Germinal center (tissue), 1 donor: ENCODE data around the gene TFDP2.
"Not testable (repeated sequence)": the region's sequence is repeated elsewhere in the genome, so short reads cannot be mapped to it uniquely, and the experiment has no call there.

Experiments used
- DNase-seq: peaks from one replicate; pipeline ENCODE4 v3.0.0; 2012; ENCODE audit warnings: mixed read lengths, low spot score

TFDP2 gene, protein sequence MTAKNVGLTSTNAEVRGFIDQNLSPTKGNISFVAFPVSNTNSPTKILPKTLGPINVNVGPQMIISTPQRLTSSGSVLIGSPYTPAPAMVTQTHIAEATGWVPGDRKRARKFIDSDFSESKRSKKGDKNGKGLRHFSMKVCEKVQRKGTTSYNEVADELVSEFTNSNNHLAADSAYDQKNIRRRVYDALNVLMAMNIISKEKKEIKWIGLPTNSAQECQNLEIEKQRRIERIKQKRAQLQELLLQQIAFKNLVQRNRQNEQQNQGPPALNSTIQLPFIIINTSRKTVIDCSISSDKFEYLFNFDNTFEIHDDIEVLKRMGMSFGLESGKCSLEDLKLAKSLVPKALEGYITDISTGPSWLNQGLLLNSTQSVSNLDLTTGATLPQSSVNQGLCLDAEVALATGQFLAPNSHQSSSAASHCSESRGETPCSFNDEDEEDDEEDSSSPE

DNA sequence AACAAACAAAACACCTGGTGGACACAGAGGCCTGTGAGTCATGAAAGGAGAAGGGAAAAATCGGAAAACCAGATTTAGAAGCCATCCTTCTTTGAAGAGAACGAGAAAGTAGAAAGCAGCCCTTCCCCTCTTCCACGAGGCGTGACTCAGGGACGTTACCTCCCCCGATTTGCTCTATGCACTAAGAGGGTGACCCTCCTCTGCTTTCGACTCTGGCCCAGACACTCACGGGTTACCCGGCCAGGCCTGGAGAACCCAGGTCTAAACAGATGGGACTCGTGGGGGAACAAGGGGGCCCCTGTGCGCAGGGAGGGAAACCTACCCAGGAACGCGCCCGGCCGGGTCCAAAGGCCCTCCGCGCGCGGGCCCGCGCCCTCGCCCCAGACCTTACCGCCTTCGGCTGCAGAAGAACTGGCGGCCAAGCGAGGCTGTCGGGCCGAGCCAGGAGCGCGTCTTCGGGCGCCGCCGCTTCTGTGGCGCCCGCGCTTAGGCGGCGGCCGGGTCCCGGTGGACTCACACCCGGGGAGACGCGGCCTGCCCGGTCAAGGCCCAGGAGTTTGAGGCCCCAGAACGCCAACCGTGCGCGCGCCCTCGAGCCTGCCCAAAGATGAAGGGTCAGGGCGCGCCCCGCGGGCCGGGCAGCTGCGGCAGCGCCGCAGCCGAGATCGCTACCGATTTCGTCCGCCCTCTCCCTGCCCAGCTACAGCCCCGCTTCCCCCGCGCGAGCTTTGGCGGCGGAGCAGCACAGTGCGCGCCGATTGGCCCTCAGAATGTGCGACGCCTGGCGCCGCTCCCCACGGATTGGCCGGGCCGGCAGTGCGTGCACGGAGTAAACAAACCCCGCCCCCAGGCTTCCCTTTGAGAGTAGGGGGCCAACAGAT, at the start of gene TFDP2:
Gene TFDP2, minus strand, starts transcription at position 753 of the 881 bp plus-strand sequence. CDS start 47,795 bp downstream, outside the sequence.
- peak; percentile 92 for DNase-seq

DNA sequence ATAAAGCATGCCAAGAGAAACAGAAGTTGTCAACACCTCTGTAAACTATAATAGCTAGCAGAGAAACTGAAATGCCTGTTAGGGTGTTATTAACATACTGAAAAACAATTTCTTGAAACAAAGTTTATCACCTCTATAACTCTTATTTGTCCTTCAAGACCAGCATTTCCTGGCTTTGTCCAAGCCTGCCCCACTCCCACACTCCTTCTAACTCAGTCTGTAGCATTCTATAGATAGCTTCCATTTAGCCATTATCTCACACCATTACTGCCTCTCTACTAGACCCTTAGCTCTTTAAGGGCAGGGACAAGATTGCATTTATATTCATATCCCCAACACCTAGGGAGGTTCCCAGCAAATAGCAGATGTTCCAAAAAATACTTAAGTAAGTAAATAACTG, 39.5 kb upstream of the TFDP2 start:
- no peak for DNase-seq

DNA sequence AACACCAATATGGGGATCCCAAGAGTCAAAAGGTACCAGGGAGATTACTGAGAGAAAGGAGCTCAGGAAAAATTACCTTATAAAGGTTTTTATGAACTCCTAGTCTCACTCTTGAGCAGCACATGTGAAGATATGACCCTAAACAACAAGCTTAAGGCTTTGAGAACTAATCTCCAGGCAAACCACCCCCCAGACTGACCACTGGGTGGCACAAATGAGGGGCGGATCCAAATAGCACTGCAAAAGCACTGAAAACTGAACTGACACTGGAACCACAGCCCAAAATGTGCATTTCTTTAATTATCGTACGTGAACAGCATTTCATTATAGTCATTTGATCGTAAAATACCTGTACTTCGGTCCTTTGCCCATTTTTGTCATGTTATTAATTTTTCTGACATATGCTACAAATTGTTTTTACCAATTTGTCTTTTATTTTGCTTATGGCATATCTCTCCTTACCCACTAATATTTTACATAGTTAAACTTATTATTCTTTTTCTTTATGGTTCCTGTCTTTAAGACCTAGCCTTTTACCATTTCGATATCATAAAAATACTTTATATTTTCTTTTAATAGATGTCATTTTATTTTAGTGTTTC, 31.5 kb upstream of the TFDP2 start:
- DNase-seq = peak; percentile 4

DNA sequence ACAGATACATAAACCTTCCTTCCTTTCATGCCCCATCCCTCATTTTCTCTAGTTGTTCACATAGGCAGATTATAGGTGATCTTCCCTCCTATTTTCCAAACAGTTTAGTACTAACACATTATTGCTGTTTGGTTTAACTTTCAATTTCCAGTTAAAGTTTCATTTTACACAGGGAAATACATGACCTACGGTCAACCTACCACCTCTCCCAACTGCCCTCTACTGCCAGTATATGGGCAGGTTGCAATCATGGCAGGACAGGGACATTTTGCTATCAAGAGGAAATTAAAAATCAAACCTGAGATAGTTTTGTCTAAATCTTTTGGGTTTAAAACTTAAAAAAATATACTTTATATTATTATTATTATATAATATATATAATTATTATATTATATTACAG, 26.1 kb upstream of the TFDP2 start:
- no peak for DNase-seq

DNA sequence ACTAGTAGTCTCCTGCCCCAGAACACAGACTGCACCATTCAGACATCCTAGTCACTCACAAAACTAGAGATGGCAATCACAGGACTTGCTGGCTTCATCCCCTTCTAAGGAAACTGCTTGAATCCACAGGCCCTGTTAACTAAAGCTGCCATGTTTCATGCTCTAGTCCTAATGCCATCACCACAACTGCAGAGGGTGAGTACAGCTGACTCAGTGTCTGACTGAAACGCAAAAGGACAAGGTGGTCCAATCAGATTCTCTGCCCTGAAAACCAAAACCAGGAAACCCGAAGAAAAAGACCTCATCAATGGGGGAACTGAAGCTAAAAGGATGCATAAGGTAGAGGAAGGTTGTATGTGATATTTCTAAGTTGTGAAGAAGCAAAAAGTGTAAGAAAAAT, 25.2 kb upstream of the TFDP2 start:
- no peak for DNase-seq

DNA sequence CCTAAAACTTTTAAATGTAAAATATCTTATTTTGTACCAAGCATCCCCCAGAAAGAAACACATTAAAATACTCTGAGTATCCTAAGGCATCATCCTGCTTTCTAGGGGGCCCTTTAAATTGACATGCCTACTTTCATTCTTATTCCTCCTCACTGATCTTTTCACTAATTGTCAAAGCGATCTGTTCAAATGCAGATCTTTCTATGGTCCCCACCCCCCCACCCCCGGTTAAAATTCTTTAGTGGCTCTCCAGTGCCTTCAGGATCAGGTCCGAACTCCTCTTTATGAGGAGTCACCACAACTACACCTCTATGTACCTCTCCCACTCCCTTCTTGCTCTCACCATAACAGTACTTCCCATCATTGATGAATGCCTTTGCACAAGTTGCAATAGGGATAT, 19.2 kb upstream of the TFDP2 start:
- no peak for DNase-seq

DNA sequence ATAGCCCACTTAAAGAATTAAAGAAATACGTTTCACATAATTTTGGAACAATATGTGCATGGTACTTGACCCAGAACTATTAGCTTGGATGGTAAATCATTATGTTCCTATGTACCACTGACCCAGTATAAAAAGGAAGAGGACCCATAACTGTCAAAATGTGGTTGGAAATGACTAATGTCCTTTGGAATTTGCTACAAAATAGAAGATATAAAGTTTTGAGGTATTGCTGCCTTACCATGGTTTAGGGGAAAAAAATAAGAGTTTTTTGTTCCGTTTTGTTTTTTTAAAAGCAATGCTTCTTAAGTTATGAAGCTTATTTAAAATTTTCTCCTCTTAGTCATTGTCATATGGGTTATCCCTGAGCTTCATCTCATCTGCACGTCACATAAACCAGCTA, 15.8 kb upstream of the TFDP2 start:
- DNase-seq = no peak

DNA sequence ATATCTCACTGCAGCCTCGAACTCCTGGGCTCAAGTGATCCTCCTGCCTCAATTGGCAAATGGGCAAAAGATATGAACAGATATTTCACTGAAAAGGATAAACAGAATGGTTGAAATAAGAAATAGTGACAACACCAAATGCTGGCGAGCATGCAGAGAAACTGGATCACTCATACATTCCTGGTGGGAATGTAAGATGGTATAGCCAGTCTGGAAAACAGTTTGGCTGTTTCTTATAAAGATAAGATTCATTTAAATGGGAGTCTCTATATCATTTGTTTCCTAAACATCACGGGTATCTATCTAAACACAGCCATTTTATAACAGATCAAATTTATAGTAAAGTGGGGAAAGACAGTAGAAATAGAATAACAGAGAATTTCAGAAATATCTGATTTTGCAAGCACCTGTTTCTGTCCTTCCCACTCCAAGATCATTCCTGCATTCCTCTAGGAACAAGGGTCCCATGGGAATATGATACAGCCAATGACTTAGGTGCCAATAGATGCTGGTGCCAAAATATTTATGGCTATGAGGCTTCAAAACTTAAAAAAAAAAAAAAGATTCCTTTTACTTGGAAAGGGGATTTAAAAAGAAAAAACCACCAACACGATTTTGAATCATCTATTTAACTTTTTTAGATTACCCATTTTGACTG, 9.9 kb upstream of the TFDP2 start:
- no peak for DNase-seq

DNA sequence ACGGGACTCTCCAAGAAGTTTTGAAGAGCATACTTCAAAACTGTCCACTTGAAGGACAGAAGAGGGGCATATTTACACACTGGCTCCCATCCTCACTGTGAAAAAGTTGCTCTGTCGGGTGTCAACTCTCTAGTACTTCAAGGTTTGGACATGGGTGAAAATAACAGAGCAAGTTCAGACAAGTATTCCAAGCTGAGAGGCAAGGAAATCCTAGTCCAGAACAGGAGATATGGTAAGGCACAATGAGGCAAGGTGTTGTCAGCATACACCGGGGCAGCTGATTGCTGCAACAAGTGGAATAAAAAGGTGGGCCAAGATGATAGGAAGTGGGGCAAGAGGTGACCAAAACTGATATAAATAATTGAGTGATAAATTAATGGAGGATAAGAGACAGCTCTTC, 4.8 kb upstream of the TFDP2 start:
- DNase-seq = no peak

DNA sequence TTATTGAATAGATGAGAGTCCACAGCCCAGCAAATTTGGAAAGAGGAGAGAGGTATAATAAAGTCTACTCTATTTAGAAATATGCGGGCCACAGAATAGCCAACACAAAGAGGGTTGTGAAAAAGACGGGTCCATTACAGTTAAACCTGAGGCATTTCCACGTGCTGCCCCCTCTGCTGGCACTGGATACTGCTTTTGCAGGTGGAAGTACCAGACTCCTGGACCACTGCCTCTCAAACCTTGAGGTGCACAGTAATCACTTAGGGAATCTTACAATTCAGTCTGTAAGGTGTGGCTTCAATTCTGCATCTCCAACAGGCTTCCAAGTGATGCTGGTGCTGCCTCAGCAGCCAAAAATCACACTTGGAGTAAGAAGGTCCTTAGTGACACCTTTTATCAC, 3.0 kb upstream of the TFDP2 start:
- peak; percentile 5 for DNase-seq

DNA sequence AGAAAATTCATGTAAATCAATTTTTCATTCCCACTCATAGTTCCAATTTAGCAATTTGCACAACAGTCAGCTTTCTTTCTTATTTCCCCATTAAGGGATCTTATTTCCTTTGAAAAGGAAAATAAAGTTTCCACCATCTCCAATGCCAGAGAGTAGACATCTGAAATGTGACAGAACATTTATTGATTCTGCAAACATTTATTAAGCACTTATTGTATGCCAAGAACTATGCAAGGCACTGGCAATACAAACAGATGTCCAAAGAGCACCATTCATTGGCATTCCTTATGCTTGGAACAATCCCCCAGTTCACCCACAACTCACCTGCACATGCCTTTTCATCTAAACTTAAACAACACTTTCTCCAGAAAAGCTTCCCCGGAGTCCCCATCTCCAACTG, 2.5 kb upstream of the TFDP2 start:
- DNase-seq = no peak

DNA sequence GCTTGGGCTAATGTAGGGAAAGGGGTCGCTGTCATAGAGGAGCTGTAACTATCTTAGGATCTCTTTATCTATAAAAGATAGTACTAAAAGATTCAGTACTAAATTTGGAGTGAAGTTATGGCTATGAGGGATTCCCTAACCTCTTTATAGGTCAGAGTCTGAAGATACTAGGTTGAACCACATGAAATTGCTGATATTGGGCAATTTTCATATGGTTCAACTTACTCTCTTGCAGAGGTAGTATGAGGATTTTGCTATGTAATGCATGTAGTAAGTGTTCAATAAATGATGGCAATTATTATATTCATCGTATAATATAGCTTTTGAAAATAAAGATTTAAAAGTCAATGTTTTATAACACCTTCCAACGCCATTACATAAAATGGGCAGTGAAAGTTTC, 1.9 kb upstream of the TFDP2 start:
- no peak for DNase-seq

DNA sequence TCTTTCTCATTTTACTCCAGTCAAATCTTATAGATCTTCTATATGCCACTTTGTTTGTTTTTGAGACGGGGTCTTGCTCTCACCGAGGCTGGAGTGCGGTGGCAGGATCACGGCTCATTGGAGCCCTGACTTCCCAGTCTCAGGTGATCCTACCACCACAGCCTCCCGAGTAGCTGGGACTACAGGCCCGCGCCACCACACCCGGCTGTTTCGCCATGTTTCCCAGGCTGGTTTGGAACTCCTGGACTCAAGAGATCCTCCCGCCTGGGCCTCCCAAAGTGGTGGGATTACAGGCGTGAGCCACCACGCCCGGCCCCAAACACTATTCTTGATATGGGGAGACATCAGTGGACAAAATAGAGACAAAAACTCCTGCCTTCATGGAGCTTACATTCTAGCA, 927 bp upstream of the TFDP2 start:
- DNase-seq = no peak

DNA sequence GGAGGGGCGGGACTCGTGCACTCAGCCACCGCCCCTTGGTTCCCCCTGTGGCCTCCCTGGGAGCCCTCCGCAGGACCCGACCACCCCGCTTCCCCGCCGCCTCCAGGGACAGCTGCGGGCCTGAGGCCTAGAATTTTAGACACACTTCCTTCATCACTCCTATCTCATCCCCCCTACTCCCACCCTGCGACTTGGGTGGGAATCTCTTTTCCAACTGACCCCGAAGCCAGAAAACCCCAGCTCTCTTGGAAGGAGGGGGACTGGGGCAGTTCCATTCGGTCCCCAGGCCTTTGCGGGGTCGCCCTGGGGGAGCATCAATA, 289 bp upstream of the TFDP2 start:
- DNase-seq = no peak

DNA sequence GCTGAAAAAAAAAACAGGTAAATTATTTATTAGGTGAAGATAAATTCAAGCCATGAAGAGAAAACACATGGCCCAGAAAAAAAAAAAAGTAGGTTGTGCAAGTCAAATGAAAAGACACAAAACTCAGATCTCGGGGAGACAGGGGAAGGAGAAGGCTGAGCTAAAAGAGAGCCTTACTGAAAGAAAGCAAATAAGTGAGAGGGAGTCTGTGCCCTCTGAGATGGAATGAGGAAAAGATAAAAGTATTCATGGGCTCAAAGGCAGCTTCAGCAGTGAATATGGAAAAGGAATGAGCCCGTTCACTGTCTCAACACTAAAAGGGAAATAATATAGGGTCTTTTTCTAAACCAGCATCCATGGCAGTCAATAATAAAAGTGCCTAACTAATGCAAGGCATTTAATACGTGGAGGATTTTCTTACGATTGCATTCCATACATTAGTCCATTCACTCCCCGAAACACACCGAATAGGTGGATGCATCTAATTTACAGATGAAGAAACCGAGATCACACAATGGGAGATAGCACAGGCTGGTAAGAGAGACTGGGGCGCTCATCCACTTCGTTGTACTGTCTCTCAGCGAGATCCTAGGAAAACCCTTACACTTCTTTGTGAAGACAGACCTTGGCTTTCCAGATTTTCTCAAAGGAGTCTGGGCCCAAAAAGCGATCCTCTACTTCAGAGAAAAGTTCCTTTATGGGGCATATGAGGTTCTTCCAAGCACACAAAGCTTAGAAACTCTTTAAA, 1.1 kb downstream of the TFDP2 start:
- no peak for DNase-seq

DNA sequence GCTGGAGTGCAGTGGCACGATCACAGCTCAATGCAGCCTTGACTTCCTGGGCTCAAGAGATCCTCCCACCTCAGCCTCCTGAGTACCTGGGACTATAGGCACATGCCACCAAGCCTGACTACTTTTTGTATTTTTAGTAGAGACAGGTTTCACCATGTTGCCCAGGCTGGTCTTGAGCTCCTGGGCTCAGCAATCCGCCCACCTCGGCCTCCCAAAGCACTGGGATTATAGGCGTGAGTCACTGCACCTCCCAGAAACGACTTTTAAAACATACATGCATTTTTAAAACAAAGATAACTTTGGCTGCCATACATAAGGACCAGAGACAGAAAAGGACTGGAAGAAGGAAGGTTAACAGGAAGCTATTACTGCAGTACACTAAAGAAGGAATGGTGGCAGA, 4.8 kb downstream of the TFDP2 start:
- DNase-seq = not testable (repeated sequence)

DNA sequence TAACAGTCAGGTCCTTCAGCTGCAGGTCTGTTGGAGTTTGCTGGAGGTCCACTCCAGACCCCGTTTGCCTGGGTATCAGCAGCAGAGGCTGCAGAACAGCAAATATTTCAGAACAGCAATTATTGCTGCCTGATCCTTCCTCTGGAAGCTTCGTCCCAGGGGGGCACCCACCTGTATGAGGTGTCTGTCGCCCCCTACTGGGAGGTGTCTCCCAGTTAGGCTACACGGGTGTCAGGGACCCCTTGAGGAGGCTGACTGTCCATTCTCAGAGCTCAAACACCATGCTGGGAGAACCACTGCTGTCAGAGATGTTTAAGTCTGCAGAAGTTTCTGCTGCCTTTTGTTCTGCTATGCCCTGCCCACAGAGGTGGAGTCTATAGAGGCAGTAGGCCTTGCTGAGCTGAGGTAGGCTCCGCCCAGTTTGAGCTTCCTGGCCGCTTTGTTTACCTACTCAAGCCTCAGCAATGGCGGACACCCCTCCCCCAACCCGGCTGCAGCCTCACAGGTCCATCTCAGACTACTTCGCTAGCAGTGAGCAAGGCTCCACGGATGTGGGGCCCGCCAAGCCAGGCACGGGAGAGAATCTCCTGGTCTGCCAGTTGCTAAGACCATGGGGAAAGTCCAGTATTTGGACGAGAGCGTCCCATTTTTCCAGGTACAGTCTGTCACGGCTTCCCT, 8.6 kb downstream of the TFDP2 start:
- DNase-seq = not testable (repeated sequence)

DNA sequence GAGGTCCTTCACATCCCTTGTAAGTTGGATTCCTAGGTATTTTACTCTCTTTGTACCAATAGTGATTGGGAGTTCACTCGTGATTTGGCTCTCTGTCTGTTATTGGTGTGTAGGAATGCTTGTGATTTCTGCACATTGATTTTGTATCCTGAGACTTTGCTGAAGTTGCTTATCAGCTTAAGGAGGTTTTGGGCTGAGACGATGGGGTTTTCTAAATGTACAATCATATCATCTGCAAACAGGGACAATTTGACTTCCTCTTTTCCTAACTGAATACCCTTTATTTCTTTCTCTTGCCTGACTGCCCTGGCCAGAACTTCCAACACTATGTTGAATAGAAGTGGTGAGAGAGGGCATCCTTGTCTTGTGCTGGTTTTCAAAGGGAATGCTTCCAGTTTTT, 12.3 kb downstream of the TFDP2 start:
- DNase-seq = not testable (repeated sequence)

DNA sequence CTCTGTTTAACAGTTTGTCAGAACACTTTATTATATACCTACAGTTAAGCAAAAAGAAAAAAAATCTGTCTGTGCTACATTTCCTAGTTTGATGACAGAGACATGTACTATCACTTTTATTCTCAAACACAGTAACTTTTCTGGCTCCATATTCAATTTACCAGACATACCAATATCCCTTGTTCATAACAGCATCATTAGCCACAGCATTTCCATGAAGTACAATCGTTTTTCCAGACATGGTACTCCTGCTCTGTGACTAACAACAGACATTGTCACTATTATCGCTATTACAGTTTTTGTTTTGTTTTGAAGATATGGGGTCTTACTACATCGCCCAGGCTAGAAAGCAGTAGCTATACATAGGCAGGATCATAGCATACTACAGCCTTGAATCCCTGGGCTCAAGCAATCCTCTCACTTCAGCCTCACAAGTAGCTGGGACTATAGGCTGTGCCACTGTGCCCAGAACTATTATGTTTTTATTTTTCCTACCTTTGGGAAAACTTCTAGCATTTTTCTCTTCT, 14.5 kb downstream of the TFDP2 start:
- DNase-seq = no peak

DNA sequence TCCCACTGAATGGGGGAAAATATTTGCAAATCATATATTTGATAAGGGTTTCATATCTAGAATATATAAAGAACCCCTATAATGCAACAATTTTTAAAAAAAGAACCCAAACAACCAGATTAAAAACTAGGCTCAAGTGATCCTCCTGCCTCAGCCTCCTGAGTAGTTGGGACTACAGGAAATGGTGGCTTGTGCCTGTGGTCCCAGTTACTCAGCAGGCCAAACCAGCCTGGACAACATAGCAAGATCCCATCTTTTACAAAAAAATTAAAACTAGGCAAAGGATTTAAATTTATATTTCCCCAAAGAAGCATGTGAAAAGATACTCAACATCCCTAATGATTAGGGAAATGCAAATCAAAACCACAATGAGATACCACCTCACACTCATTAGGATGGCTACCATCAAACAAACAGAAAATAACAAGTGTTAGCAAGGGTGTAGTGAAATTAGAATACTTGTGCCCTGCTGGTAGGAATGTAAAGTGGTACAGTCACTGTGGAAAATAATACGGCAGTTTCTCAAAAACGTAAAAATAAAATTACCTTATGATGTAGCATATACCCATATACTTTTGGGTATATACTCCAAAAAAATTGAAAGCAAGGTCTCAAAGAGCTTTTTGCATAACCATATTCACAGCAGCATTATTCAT, 19.7 kb downstream of the TFDP2 start:
- DNase-seq = no peak
